Natural killer cell (primary cell): ENCODE measurements around the gene SERPINE1. TPM values are rescaled to one million over a fixed set of nuclear protein-coding genes. Genes with fewer than 3 reads are reported as not detected.
"Not testable (repeated sequence)": the region's sequence is repeated elsewhere in the genome, so short reads cannot be mapped to it uniquely, and the experiment has no call there.

Source experiments
- ATAC-seq, 3 donors: fragments of 150-1000 bp in 2 of 3; fragments of 200-7000 bp in 1 of 3; cut with Tn5 transposase; 1 replicate in 1 of 3; 2 replicates in 2 of 3; pipeline ENCODE4 v1.10.0; 2021; ENCODE audit warnings: mild to moderate bottlenecking in 2 of 3, moderate library complexity in 2 of 3
- DNase-seq, 2 donors: peaks; one replicate each; pipeline versions ENCODE4 v3.0.0 to v3.0.0-alpha.2; 2013 to 2021; ENCODE audit warnings: mixed read lengths in 1 of 2
- H3K27ac ChIP-seq: one replicate; pipeline ENCODE4 v1.5.1; 2013; ENCODE audit warnings: mild to moderate bottlenecking, low read length
- H3K27me3 ChIP-seq: one replicate; pipeline ENCODE4 v1.6.1; 2013; ENCODE audit warnings: low read length; ENCODE audit not compliant: control insufficient read depth, insufficient read depth
- H3K36me3 ChIP-seq: one replicate; pipeline ENCODE4 v1.6.1; 2013; ENCODE audit warnings: low read length; ENCODE audit not compliant: control insufficient read depth, insufficient read depth
- H3K4me1 ChIP-seq: one replicate; pipeline ENCODE4 v1.6.1; 2013; ENCODE audit warnings: low read length; ENCODE audit not compliant: control insufficient read depth, insufficient read depth
- H3K4me3 ChIP-seq: one replicate; pipeline ENCODE4 v1.5.1; 2013; ENCODE audit warnings: low read length
- H3K9me3 ChIP-seq: one replicate; pipeline ENCODE4 v1.6.1; 2013; ENCODE audit warnings: low read length; ENCODE audit not compliant: control insufficient read depth, insufficient read depth
- H3K27ac Mint-ChIP-seq, 2 donors: one replicate each; pipeline ENCODE4 v1.8.0; 2022; ENCODE audit warnings: mild to moderate bottlenecking in 2 of 2, mixed read lengths in 2 of 2, moderate library complexity in 1 of 2
- H3K27me3 Mint-ChIP-seq, 2 donors: one replicate each; pipeline ENCODE4 v1.8.0; 2022; ENCODE audit warnings: low read depth in 2 of 2, mixed read lengths in 2 of 2
- H3K36me3 Mint-ChIP-seq: one replicate; pipeline ENCODE4 v1.8.0; 2022; ENCODE audit warnings: mixed read lengths
- H3K4me1 Mint-ChIP-seq, 2 donors: one replicate each; pipeline ENCODE4 v1.8.0; 2022; ENCODE audit warnings: mixed read lengths in 2 of 2
- H3K4me3 Mint-ChIP-seq: one replicate; pipeline ENCODE4 v1.8.0; 2022; ENCODE audit warnings: mild to moderate bottlenecking, moderate library complexity, mixed read lengths
- H3K9me3 Mint-ChIP-seq, 2 donors: one replicate each; pipeline ENCODE4 v1.8.0; 2022; ENCODE audit warnings: mixed read lengths in 2 of 2
- WGBS: methylation state at CpG from one replicate; pipeline ENCODE4 v1.1.7; 2013; ENCODE audit warnings: missing lambda C conversion rate; ENCODE audit not compliant: insufficient coverage; 5-methylcytosine and 5-hydroxymethylcytosine counted together
- intact Hi-C: fragments of 100-400 bp; cut with micrococcal nuclease; formaldehyde crosslinking; loops from one replicate; pipeline ENCODE4 v1.14.2; 2022
- total RNA-seq, 4 donors: library from RNA; stranded (reverse); fragments of 120-200 nt in 1 of 4; gene quantifications; one replicate each; pipeline versions ENCODE4 v1.2.3 to v1.2.4, GENCODE V29; 2013 to 2022
- TF ChIP-seq, protein P1 (sequence below): fragments of 200-600 bp; IDR thresholded peaks from one replicate; pipeline ENCODE4 v1.8.0; 2022; ENCODE audit warnings: antibody characterized with exemption

The SERPINE1 gene
- total RNA-seq, 3 donors from 2014 or later (not counting 1 experiment from before 2014, with no cell fraction given) = 0.48 to 5.5 (median 1.1) TPM

DNA sequence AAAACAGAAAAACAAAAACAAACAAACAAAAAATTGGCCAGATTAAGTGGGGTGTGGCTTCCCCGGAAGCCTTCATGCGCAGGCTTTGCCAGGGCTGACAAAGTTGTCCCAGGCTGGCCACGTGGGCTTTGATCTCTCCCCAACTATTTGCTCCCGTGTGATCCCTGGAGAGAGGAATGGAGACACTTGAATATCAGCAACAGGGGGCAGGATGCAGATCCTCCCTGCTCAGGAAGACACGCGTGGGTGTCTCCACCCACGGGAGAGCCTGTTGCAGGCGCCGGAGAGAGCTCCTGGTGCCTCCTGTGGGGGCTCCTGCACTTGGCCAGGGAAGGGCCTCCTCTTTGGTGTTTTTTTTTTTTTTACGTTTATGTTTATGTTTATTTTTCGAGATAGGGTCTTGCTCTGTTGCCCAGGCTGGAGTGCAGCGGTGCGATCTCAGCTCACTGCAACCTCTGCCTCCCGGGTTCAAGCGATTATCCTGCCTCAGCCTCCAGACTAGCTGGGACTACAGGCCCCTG is 22.7 kb upstream of the SERPINE1 start:
- H3K9me3 Mint-ChIP-seq = no peaks in the 10 kb centered on the region
- Histone ChIP-seq H3K36me3 (no peaks in the 10 kb centered on the region), H3K4me3 (no peak overlapping the region), H3K27ac (no peak overlapping the region), H3K4me1 (peaks cover 7% of the 10 kb centered on the region), H3K27me3 (peaks cover 2% of the 10 kb centered on the region), H3K9me3 (no peaks in the 10 kb centered on the region)
- intact Hi-C loops = no loop called here
- no peak for ATAC-seq
- TF ChIP-seq, protein P1, sequence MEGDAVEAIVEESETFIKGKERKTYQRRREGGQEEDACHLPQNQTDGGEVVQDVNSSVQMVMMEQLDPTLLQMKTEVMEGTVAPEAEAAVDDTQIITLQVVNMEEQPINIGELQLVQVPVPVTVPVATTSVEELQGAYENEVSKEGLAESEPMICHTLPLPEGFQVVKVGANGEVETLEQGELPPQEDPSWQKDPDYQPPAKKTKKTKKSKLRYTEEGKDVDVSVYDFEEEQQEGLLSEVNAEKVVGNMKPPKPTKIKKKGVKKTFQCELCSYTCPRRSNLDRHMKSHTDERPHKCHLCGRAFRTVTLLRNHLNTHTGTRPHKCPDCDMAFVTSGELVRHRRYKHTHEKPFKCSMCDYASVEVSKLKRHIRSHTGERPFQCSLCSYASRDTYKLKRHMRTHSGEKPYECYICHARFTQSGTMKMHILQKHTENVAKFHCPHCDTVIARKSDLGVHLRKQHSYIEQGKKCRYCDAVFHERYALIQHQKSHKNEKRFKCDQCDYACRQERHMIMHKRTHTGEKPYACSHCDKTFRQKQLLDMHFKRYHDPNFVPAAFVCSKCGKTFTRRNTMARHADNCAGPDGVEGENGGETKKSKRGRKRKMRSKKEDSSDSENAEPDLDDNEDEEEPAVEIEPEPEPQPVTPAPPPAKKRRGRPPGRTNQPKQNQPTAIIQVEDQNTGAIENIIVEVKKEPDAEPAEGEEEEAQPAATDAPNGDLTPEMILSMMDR = no peak
- WGBS = 88% methylated on average over 15 of the region's 15 CpGs
- peaks cover 10 to 12% of the 10 kb centered on the region in 2 donors for H3K4me1 Mint-ChIP-seq
- no peak for DNase-seq
- no peak overlapping the region for H3K4me3 Mint-ChIP-seq
- H3K27me3 Mint-ChIP-seq = peaks cover 0 to 3% of the 10 kb centered on the region in 2 donors
- no peaks in the 10 kb centered on the region for H3K36me3 Mint-ChIP-seq
- no peak overlapping the region for H3K27ac Mint-ChIP-seq

DNA sequence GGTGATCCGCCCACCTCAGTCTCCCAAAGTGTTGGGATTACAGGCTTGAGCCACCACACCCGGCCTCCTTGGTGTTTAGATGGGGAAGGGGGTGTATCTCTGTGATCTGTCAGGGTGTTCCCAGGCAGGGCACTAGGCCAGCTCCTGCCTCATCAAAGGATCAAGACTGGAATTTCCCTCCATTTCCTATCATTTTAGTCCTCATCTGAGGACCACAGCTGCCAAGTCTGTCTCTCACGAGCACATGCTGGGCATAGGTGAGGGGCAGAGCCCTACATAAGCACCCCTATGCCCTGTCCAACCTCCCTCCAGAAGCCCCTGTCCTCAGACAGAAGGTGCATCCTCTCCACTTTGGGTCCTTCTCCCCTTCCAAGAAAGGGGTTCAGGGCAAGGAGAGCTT is 22.1 kb upstream of the SERPINE1 start:
- intact Hi-C loops = no loop called here
- 78% methylated on average over 3 of the region's 3 CpGs for WGBS

DNA sequence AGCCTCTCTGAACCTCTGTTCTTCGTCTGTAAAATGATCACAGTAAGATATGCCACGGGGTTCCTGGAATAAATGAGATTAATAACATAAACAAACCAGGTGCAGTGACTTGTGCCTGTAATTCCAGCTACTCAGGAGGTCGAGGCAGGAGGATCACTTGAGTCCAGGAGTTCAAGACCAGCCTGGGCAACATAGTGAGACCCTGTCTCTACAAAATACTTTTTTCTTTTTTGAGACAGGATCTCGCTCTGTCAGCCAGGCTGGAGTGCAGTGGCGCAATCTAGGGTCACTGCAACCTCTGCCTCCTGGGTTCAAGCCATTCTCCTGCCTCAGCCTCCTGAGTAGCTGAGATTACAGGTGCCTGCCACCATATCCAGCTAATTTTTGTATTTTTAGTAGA is 21.7 kb upstream of the SERPINE1 start:
- H3K27me3 Mint-ChIP-seq, H3K4me3 Mint-ChIP-seq, H3K9me3 Mint-ChIP-seq, H3K27ac ChIP-seq, H3K27ac Mint-ChIP-seq, H3K36me3 Mint-ChIP-seq, DNase-seq, H3K36me3 ChIP-seq, H3K4me1 Mint-ChIP-seq, H3K4me3 ChIP-seq, intact Hi-C loops, H3K4me1 ChIP-seq, ATAC-seq, H3K27me3 ChIP-seq, H3K9me3 ChIP-seq: not testable (repeated sequence)
- 79% methylated on average over 5 of the region's 5 CpGs for WGBS

More for the DNA sequence above, 22.1 kb upstream of the SERPINE1 start:
- Mint-ChIP-seq H3K36me3 (no peaks in the 10 kb centered on the region), H3K4me3 (no peak overlapping the region), H3K4me1 (peaks cover 10 to 11% of the 10 kb centered on the region in 2 donors), H3K9me3 (no peaks in the 10 kb centered on the region), H3K27me3 (peaks cover 0 to 3% of the 10 kb centered on the region in 2 donors), H3K27ac (no peak overlapping the region)
- no peaks in the 10 kb centered on the region for H3K9me3 ChIP-seq
- no peak overlapping the region for H3K27ac ChIP-seq
- H3K4me1 ChIP-seq = peaks cover 7% of the 10 kb centered on the region
- no peaks in the 10 kb centered on the region for H3K36me3 ChIP-seq
- DNase-seq (no peak), ATAC-seq (no peak)
- peaks cover 2% of the 10 kb centered on the region for H3K27me3 ChIP-seq
- H3K4me3 ChIP-seq = no peak overlapping the region
- TF ChIP-seq, protein P1 = no peak

DNA sequence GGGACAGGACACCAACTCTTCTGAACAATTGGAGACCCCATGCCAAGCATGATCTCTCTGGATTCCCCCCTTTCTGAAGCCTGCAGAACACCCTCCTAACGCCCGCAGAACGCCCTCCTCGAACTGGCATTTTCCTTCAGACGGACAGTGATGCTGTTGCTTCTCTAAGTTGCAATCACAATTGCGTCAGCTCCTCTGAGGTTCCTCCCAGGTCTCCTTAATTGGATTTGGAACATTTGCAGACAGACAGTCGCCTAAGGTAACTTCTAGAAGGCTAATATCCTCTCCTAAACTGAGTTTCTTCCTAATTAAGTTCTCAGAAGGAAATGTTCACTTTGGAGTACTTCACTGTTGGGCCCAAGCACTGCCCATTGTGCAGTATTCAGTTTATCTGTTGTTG is 20.5 kb upstream of the SERPINE1 start:
- ATAC-seq = no peak
- H3K4me1 Mint-ChIP-seq = no peaks in the 10 kb centered on the region
- H3K27ac Mint-ChIP-seq = no peak overlapping the region
- 76% methylated on average over 7 of the region's 7 CpGs for WGBS
- H3K36me3 Mint-ChIP-seq = no peaks in the 10 kb centered on the region
- H3K9me3 Mint-ChIP-seq = no peaks in the 10 kb centered on the region
- intact Hi-C loops = no loop called here
- peaks cover 0 to 3% of the 10 kb centered on the region in 2 donors for H3K27me3 Mint-ChIP-seq
- Histone ChIP-seq H3K9me3 (no peaks in the 10 kb centered on the region), H3K27ac (no peak overlapping the region), H3K4me3 (no peak overlapping the region), H3K27me3 (no peaks in the 10 kb centered on the region), H3K36me3 (no peaks in the 10 kb centered on the region), H3K4me1 (no peaks in the 10 kb centered on the region)
- no peak for DNase-seq
- TF ChIP-seq, protein P1 = no peak
- H3K4me3 Mint-ChIP-seq = no peak overlapping the region
